Natural killer cell treated with Interleukin-12 subunit alpha and Interleukin-12 subunit beta and Interleukin-15 and Interleukin-18, amount 100 ng/mL, for 72 hours (primary cell): ENCODE data around the gene BSDC1. TPM values are rescaled to one million over a fixed set of nuclear protein-coding genes. Genes with fewer than 3 reads are reported as not detected.
A peak's percentile ranks its signal among the peaks of the same experiment; 100 is the strongest.
"Not testable (repeated sequence)": the region's sequence is repeated elsewhere in the genome, so short reads cannot be mapped to it uniquely, and the experiment has no call there.

Source experiments
- ATAC-seq, 2 donors: fragments of 150-1000 bp; cut with Tn5 transposase in 1 of 2; sonication (Bioruptor Pico), chemical (Tn5 transposase) in 1 of 2; 2 replicates each; pipeline ENCODE4 v1.10.0; 2021
- DNase-seq: peaks from one replicate; pipeline ENCODE4 v3.0.0; 2022; ENCODE audit warnings: low spot score
- H3K27ac Mint-ChIP-seq, 2 donors: 1 replicate in 1 of 2; 2 replicates in 1 of 2; pipeline ENCODE4 v1.8.0; 2022; ENCODE audit warnings: mixed read lengths in 2 of 2, mild to moderate bottlenecking in 1 of 2, moderate library complexity in 1 of 2
- H3K27me3 Mint-ChIP-seq, 2 donors: 1 replicate in 1 of 2; 2 replicates in 1 of 2; pipeline ENCODE4 v1.8.0; 2022; ENCODE audit warnings: mixed read lengths in 2 of 2
- H3K36me3 Mint-ChIP-seq: one replicate; pipeline ENCODE4 v1.8.0; 2022; ENCODE audit warnings: mixed read lengths
- H3K4me1 Mint-ChIP-seq, 2 donors: 1 replicate in 1 of 2; 2 replicates in 1 of 2; pipeline ENCODE4 v1.8.0; 2022; ENCODE audit warnings: low read depth in 2 of 2, mixed read lengths in 2 of 2, mild to moderate bottlenecking in 1 of 2
- H3K4me3 Mint-ChIP-seq: one replicate; pipeline ENCODE4 v1.8.0; 2022; ENCODE audit warnings: mixed read lengths
- H3K9me3 Mint-ChIP-seq: 2 replicates; pipeline ENCODE4 v1.8.0; 2022; ENCODE audit warnings: mixed read lengths
- total RNA-seq, 2 donors: library from RNA; stranded (reverse); gene quantifications; one replicate each; pipeline ENCODE4 v1.2.3, GENCODE V29; 2022

The BSDC1 gene
- total RNA-seq, 2 donors from 2014 or later, result 55.6 to 68.2 TPM

DNA sequence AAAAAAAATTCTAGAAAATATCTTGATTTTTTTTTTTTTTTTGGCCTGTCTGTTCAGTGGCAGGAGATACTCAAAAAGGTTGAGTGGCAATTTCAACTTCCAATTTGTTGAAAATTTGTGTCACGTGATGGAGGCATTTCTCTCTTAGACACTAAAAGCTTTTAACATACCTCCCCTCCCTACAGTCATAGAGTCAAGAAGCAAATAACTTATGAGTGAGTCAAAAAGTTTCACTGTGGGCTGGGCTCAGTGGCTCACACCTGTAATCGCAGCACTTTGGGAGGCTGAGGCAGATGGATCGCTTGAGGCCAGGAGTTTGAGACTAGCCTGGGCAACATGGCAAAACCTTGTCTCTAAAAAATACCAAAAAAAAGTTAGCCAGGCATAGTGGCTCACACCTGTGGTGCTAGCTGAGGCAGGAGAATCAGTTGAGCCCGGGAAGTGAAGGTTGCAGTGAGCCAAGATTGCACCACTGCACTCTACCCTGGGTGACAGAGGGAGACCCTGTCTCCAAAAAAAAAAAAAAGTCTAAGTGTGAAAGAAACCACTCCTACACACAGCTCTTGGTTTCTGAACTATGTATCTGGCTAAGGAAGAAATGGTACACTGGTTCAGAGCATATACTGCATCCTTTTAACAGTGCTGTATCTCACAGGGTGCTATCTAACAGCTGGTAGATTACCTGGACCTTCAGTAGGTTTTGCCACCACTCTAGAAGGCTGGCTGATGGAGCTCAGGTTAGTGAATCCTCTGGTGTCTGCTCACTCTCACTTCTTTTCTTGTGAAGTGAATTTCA, 11.6 kb upstream of the BSDC1 start:
- H3K36me3 Mint-ChIP-seq, result no peaks in the 10 kb centered on the region
- H3K4me1 Mint-ChIP-seq, result peaks cover 0 to 1% of the 10 kb centered on the region in 2 donors
- no peaks in the 10 kb centered on the region for H3K27me3 Mint-ChIP-seq
- no peak overlapping the region for H3K4me3 Mint-ChIP-seq
- DNase-seq (no peak), ATAC-seq (peak; percentile 28 to 48)
- H3K9me3 Mint-ChIP-seq, result no peaks in the 10 kb centered on the region
- H3K27ac Mint-ChIP-seq, result no peak overlapping the region

DNA sequence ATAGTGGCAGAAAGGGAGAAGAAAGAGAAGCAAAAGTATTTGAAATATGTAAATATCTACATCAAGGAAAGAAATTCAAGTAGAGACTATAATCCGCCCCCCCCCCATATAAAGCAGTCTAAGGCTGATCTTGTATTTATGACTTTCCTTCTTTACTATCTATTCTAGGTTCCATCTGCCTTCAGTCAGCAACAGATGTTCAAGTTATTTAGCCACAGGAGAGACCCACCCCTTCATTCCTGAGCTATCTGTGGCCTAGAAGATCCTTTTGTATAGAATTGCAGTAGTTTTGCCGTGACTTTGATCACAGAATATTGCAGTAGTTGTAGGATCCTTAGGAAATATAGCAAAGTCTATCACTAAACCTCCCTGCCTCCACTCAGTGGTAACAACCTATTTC, 10.7 kb upstream of the BSDC1 start:
- DNase-seq (no peak), ATAC-seq (no peak)
- no peaks in the 10 kb centered on the region for H3K9me3 Mint-ChIP-seq
- H3K4me3 Mint-ChIP-seq, result no peak overlapping the region
- no peaks in the 10 kb centered on the region for H3K27me3 Mint-ChIP-seq
- peaks cover 3 to 5% of the 10 kb centered on the region in 2 donors for H3K4me1 Mint-ChIP-seq
- no peaks in the 10 kb centered on the region for H3K36me3 Mint-ChIP-seq
- H3K27ac Mint-ChIP-seq, result no peak overlapping the region

DNA sequence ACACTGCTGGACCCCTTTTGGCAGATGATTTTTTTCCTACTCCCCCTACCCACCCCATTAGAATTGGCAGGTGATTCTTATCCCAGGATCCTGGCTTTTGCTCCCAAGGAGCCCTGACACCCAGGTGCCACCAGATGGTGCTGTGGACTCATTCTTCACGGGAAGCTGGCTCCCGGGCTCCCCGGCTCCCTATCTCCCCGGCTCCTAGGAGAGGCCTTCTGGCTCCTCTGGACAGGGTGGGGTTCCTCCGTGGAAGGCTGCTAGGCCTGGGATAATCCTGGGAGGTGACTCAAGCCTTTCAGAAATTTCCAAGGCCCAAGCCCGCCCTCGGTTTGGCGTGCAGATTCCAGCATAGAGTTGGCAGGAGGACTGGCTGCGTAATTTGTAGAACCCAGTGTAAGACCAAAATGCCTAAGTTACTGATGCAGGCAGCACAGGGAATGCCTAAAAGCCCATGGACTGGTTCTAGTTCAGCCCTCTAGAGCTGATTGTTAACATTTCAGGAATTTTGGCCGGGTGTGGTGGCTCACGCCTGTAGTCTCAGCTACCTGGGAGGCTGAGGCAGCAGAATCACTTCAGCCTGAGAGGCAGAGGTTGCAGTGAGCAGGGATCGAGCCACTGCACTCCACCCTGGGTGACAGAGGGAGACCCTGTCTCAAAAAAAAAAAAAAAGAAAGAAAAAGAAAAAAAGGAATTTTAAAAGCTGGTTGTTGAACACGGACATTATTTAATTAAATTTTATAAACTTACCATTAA, 6.8 kb upstream of the BSDC1 start:
- H3K4me3 Mint-ChIP-seq, result no peak overlapping the region
- H3K27ac Mint-ChIP-seq, result no peak overlapping the region
- no peaks in the 10 kb centered on the region for H3K9me3 Mint-ChIP-seq
- peaks cover 0 to 3% of the 10 kb centered on the region in 2 donors for H3K27me3 Mint-ChIP-seq
- H3K36me3 Mint-ChIP-seq, result no peaks in the 10 kb centered on the region
- DNase-seq (peak; percentile 62), ATAC-seq (peak in 1 of 2 donors; percentile 82)
- H3K4me1 Mint-ChIP-seq, result peaks cover 3 to 5% of the 10 kb centered on the region in 2 donors

DNA sequence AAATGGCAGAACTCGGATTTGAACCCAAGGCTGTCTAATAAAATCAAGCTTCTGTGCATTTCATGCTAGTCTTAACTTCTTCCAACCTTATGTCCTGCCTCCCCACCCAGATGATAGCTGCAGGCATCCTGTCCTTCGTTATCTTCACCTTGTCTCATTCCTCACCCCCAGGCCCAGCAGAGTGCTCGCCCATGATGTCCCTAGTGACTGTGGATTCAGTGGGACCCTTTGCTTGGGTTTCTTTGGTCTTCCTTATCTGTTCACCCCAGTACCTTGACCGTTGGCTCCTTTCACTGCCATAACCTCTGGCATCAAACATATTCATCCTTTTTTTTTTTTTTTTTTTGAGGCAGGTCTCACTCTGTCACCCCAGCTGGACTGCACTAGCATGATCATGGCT, 5.6 kb upstream of the BSDC1 start:
- Mint-ChIP-seq H3K27me3 (peaks cover 0 to 3% of the 10 kb centered on the region in 2 donors), H3K4me3 (no peak overlapping the region), H3K9me3 (no peaks in the 10 kb centered on the region), H3K36me3 (no peaks in the 10 kb centered on the region), H3K27ac (no peak overlapping the region), H3K4me1 (peaks cover 6 to 10% of the 10 kb centered on the region in 2 donors)
- ATAC-seq (no peak), DNase-seq (no peak)

DNA sequence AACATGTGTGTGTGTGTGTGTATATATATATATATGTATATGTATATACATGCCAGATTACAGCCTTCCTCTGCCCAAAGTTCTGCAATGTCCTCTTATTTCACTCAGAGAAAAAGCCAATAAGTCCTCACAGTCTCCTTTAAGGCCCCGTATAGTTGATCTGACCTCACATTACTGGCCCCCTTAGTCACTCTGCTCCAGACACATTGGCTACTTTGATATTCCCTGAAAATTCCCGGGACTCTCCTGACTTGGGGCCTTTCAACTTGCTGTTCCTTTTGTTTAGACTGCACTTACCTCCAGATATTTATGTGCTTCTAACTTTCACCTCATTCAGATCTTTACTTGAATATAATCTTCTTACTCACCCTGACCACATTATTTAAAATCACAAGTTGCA, 4.2 kb upstream of the BSDC1 start:
- no peak overlapping the region for H3K27ac Mint-ChIP-seq
- H3K4me3 Mint-ChIP-seq, result no peak overlapping the region
- peaks cover 0 to 3% of the 10 kb centered on the region in 2 donors for H3K27me3 Mint-ChIP-seq
- H3K9me3 Mint-ChIP-seq, result no peaks in the 10 kb centered on the region
- DNase-seq, result no peak
- H3K4me1 Mint-ChIP-seq, result peaks cover 16 to 22% of the 10 kb centered on the region in 2 donors
- H3K36me3 Mint-ChIP-seq, result no peaks in the 10 kb centered on the region
- ATAC-seq, result no peak

DNA sequence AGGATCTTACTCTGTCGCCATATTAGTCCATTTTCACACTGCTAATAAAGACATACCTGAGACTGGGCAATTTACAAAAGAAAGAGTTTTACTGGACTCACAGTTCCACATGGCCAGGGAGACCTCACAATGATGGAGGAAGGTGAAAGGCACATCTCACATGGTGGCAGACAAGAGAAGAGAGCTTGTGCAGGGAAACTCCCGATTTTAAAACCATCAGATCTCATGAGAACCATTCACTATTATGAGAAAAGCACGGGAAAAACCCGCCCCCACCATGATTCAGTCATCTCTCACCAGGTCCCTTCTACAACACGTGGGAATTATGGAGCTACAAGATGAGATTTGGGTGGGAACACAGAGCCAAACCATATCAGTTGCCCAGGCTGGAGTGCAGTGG, 2.3 kb upstream of the BSDC1 start:
- H3K4me1 Mint-ChIP-seq, result peaks cover 23 to 25% of the 10 kb centered on the region in 2 donors
- not testable (repeated sequence) for H3K36me3 Mint-ChIP-seq, DNase-seq, ATAC-seq, H3K27ac Mint-ChIP-seq, H3K27me3 Mint-ChIP-seq, H3K9me3 Mint-ChIP-seq
- H3K4me3 Mint-ChIP-seq, result peak overlapping the region; percentile 46

DNA sequence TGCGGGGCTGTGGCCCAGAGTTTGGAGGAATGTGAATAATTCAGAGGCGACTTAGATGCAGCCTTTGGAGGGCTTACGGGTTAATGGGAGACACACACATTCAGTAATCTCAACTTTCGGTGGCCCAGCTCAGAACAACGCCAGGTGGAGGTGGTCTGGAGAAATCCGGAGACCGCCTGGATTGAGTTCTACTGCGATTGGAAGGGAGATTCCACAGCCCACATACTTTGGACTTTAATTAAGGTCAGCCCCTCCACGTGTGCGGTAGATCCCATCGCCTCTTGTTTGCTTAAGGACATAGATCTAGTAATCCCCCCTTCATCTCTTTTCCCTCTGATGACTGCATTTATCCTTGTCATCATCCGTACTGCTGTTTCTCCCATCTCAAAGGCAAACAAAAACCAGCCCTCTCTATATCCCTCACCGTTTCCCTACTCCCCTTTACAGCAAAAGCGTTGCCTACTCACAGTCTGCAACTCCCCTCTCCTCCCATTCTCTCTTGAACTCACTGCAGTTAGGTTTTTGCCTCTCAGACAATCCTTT, 720 bp upstream of the BSDC1 start:
- Mint-ChIP-seq H3K27ac (peak overlapping the region; percentile 83 to 97), H3K9me3 (no peaks in the 10 kb centered on the region), H3K4me1 (peaks cover 20 to 21% of the 10 kb centered on the region in 2 donors), H3K27me3 (peaks cover 0 to 3% of the 10 kb centered on the region in 2 donors), H3K36me3 (no peaks in the 10 kb centered on the region), H3K4me3 (peak overlapping the region; percentile 97)
- no peak for ATAC-seq
- DNase-seq, result no peak

DNA sequence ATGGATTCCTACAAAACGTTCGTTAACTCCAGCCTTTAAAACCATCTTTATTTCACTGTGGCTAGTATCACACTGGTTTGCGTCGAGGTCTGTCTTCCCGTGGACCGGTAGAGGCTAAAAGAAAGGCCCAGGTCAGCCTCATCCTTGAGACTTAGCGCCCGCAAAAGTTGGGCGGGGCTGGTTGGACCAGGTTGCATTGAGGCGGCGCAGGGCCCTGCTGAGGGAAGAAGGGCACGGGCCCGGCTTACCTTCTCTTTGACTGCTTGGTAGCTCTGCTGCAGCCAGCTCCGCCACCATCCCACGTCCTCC, 455 bp downstream of the BSDC1 start:
- ATAC-seq, result peak; percentile 16 to 24
- Mint-ChIP-seq H3K27ac (peak overlapping the region; percentile 83 to 97), H3K27me3 (peaks cover 0 to 3% of the 10 kb centered on the region in 2 donors), H3K4me3 (peak overlapping the region; percentile 97), H3K9me3 (no peaks in the 10 kb centered on the region), H3K4me1 (peaks cover 20 to 21% of the 10 kb centered on the region in 2 donors), H3K36me3 (no peaks in the 10 kb centered on the region)
- DNase-seq, result no peak

DNA sequence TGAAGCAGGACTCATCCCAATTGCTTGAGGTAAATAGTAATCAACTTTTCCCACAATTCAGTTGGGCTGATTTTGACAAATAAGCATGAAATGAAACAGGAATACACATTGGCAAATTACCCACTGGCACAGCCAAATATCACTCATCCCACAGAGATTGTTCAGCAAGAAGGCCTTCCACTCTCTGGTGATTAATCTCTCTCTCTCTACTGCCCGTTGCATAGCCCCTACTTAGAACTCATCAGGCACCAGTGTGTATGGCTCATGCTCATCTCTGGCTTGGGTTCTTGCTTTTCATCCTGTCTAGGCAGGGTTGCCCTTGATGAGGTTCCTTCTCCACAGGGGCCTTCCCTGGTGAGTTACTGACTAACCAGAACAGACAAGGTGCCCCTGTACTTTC, 1.1 kb downstream of the BSDC1 start:
- ATAC-seq (no peak), DNase-seq (no peak)
- Mint-ChIP-seq H3K4me1 (peaks cover 20 to 21% of the 10 kb centered on the region in 2 donors), H3K27me3 (peaks cover 0 to 3% of the 10 kb centered on the region in 2 donors), H3K9me3 (no peaks in the 10 kb centered on the region), H3K27ac (peak overlapping the region; percentile 83 to 97), H3K36me3 (no peaks in the 10 kb centered on the region), H3K4me3 (peak overlapping the region; percentile 97)

DNA sequence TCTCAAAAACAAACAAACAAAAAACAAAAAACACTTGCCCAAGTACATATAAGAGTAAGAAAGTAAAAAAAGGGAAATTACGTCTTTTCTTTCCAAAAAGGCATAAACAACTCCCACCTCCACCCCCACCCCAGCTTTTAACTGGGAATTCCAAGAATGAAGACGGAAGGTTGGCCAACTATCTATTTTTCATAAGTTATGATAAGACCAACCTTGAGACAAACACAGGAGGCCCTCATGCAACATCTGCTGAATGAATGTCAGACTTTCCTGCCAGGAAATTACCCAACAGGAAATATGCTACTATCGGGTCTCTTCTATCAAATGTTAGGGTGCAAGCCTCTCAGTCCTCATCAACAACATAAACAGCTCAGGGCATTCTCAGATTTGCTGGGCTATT, 1.9 kb downstream of the BSDC1 start:
- Mint-ChIP-seq H3K36me3 (no peaks in the 10 kb centered on the region), H3K4me1 (peaks cover 20 to 21% of the 10 kb centered on the region in 2 donors), H3K27me3 (peaks cover 0 to 2% of the 10 kb centered on the region in 2 donors), H3K4me3 (peak overlapping the region; percentile 54), H3K9me3 (no peaks in the 10 kb centered on the region), H3K27ac (peak overlapping the region; percentile 40 to 83)
- no peak for ATAC-seq
- DNase-seq, result no peak

DNA sequence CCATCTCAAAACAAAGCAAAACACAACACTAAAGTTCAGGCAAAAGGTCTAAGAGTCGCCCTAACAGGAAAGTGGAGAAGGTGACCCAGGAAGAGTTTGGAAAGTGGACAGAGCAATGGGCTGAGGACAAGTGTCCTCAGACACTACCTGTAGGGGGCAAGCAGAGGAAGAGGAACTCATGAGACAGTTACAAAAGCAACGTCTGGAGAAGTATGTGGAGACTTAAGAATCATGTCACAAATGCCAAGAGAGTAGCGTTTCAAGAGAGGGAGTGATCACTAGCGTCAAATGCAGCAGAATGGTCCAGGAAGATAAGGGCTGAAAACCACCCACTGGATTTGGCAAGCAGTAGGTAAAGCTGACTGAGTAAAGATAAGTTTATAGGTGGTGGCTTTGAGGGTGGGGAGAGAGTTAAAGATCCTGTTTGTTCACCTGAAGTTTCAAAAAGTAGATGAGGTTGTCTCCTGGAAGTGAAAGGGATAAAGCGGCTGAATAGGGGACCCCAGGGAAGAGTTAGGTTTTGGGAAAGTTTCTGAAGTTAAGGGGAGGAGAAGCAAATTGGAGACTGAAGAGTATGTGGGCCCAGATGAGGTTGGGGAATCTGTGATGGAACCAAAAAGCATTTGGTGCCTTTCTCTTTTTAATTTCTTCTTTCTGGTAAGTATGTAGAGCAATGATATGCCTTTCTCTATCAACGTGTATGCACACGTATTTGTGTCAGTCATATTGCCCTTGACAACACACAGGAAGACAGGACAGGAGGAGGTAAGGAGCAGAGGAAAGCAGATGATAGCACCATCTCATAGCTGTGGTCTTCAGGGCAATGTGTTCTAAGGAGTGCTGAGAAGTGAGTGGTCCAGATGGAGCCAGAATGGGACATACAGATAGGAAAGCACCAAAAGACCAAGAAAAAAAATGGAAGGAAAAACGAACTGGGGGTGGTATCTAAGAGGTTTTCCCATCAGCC, 3.1 kb downstream of the BSDC1 start:
- DNase-seq (no peak), ATAC-seq (no peak)
- Mint-ChIP-seq H3K27ac (no peak overlapping the region), H3K27me3 (no peaks in the 10 kb centered on the region), H3K4me1 (peaks cover 21 to 23% of the 10 kb centered on the region in 2 donors), H3K9me3 (no peaks in the 10 kb centered on the region), H3K4me3 (no peak overlapping the region), H3K36me3 (no peaks in the 10 kb centered on the region)

DNA sequence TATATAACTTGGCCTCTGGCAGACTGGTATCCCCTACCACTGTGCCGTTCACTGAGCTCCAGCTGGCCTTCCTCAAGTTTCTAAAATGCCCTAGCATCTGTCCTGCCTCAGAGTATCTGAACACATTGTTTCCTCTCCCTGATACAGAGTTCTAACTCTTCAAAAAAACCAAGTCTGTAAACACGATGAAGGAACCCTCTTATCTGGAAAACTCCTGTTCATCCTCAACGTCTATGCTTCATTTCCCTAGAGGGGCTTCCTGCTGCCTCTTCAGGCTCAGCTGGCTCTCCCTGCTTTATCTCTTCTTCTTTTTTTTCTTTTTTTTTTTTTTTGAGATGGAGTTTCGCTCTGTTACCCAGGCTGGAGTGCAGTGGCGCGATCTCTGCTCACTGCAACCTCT, 5.6 kb downstream of the BSDC1 start:
- DNase-seq (no peak), ATAC-seq (no peak)
- Mint-ChIP-seq H3K27ac (no peak overlapping the region), H3K4me1 (peaks cover 5 to 12% of the 10 kb centered on the region in 2 donors), H3K27me3 (no peaks in the 10 kb centered on the region), H3K4me3 (no peak overlapping the region), H3K36me3 (no peaks in the 10 kb centered on the region), H3K9me3 (no peaks in the 10 kb centered on the region)

DNA sequence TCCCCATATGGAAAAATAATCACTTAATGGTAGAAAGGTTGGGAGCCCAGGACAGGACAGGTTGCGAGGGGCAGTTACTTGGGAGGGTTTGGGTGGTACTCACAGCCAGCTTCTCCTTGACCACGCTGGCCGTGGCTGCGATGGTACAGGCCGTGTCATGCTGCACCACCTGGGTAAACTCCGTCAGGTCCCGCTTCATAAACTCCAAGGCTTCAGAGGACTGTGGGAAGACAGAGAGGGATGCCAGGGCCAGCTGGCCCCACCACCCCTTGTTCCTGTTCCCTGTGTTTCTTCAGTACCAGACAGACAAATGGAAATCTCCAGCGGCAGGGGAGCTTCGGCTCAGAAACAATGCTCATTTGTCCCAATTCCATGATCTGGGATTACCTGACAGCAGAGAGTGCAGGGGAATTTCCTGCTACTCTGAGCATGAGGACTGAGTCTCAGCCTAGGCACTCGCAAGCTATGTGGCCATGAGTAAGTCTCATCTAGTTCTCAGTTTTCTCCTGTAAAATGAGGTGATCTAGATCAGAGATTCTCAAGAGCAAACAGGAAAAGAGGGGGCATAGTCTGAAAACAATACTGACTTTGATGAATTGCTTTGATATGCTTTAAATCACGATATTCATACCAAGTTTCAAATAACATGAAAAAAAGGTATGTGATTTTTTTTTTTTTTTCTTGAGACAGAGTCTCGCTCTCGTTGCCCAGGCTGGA, 7.4 kb downstream of the BSDC1 start:
- H3K27ac Mint-ChIP-seq, result no peak overlapping the region
- peaks cover 0 to 3% of the 10 kb centered on the region in 2 donors for H3K4me1 Mint-ChIP-seq
- no peaks in the 10 kb centered on the region for H3K27me3 Mint-ChIP-seq
- no peaks in the 10 kb centered on the region for H3K9me3 Mint-ChIP-seq
- no peaks in the 10 kb centered on the region for H3K36me3 Mint-ChIP-seq
- ATAC-seq (no peak), DNase-seq (no peak)
- no peak overlapping the region for H3K4me3 Mint-ChIP-seq
